GM19463 (cell line): Measurements from ENCODE around the gene RABGGTA.
"Not testable (repeated sequence)": the region's sequence is repeated elsewhere in the genome, so short reads cannot be mapped to it uniquely, and the experiment has no call there.

ENCODE experiments used
- ATAC-seq: cut with Tn5 transposase; IDR thresholded peaks from one replicate; pipeline ENCODE4 v1.9.1; 2021; ENCODE audit warnings: mild to moderate bottlenecking, moderate library complexity; ENCODE audit not compliant: unreplicated experiment

RABGGTA gene

GRCh38 chr14:24222987-24223386, 48.4 kb downstream of the RABGGTA start:
- not testable (repeated sequence) for ATAC-seq

- ATAC-seq: no peak
Observed at GRCh38 chr14:24219521-24219920, 51.9 kb downstream of the RABGGTA start.

- no peak for ATAC-seq
Observed at GRCh38 chr14:24219080-24219479, 52.3 kb downstream of the RABGGTA start.

GRCh38 chr14:24216876-24217275, 54.5 kb downstream of the RABGGTA start:
- ATAC-seq: not testable (repeated sequence)

- ATAC-seq: no peak
Observed at GRCh38 chr14:24216345-24216699, 55.1 kb downstream of the RABGGTA start.
